SIG-M5 treated with dmso at 0.1 percent for 504 hours (cell line): Measurements from ENCODE around the gene MPHOSPH10.
A peak's percentile ranks its signal among the peaks of the same experiment; 100 is the strongest.
"Not testable (repeated sequence)": the region's sequence is repeated elsewhere in the genome, so short reads cannot be mapped to it uniquely, and the experiment has no call there.

ENCODE experiments used
- DNase-seq: peaks from one replicate; lab custom pipeline; 2025; ENCODE audit not compliant: unreplicated experiment; lab: John Stamatoyannopoulos, UW

Gene MPHOSPH10

GRCh38 chr2:71130152-71130904 lies at the start of gene MPHOSPH10, which contains the start of gene MCEE:
Gene MPHOSPH10, plus strand, starts transcription at chr2:71130634. Its CDS starts 32 bp downstream, at chr2:71130666.
Gene MCEE, minus strand, starts transcription at chr2:71130229. Its CDS starts 10 bp downstream, at chr2:71130219.
- peak; percentile 88 for DNase-seq

- peak; percentile 17 for DNase-seq
Observed at GRCh38 chr2:71082402-71083252, 47.8 kb upstream of the MPHOSPH10 start.

GRCh38 chr2:71083297-71083696 lies 47.1 kb upstream of the MPHOSPH10 start:
- not testable (repeated sequence) for DNase-seq

GRCh38 chr2:71083752-71084312 lies 46.6 kb upstream of the MPHOSPH10 start:
- not testable (repeated sequence) for DNase-seq

GRCh38 chr2:71085325-71086003 lies 45.0 kb upstream of the MPHOSPH10 start:
- not testable (repeated sequence) for DNase-seq

GRCh38 chr2:71089475-71089874 lies 41.0 kb upstream of the MPHOSPH10 start:
- DNase-seq, result not testable (repeated sequence)

GRCh38 chr2:71091808-71092207 lies 38.6 kb upstream of the MPHOSPH10 start:
- DNase-seq, result not testable (repeated sequence)

- DNase-seq, result not testable (repeated sequence)
Observed at GRCh38 chr2:71092491-71093260, 37.8 kb upstream of the MPHOSPH10 start.

GRCh38 chr2:71100195-71100964 lies 30.1 kb upstream of the MPHOSPH10 start:
- DNase-seq, result peak; percentile 59

- DNase-seq, result no peak
Observed at GRCh38 chr2:71101656-71102055, 28.8 kb upstream of the MPHOSPH10 start.

GRCh38 chr2:71102981-71103681 lies 27.3 kb upstream of the MPHOSPH10 start:
- DNase-seq, result no peak

- DNase-seq, result no peak
Observed at GRCh38 chr2:71103809-71104208, 26.6 kb upstream of the MPHOSPH10 start.

- DNase-seq, result not testable (repeated sequence)
Observed at GRCh38 chr2:71106463-71106862, 24.0 kb upstream of the MPHOSPH10 start.

GRCh38 chr2:71108091-71108490 lies 22.3 kb upstream of the MPHOSPH10 start:
- no peak for DNase-seq

- no peak for DNase-seq
Observed at GRCh38 chr2:71113843-71114242, 16.6 kb upstream of the MPHOSPH10 start.

- DNase-seq, result no peak
Observed at GRCh38 chr2:71117063-71117462, 13.4 kb upstream of the MPHOSPH10 start.

GRCh38 chr2:71120195-71120594 lies 10.2 kb upstream of the MPHOSPH10 start:
- no peak for DNase-seq

GRCh38 chr2:71121479-71121878 lies 9.0 kb upstream of the MPHOSPH10 start:
- no peak for DNase-seq
